GM21423 (cell line): ENCODE measurements around the gene DDX39B.
"Not testable (repeated sequence)": the region's sequence is repeated elsewhere in the genome, so short reads cannot be mapped to it uniquely, and the experiment has no call there.

Source experiments
- ATAC-seq: cut with Tn5 transposase; IDR thresholded peaks from one replicate; pipeline ENCODE4 v1.9.1; 2021; ENCODE audit warnings: mild to moderate bottlenecking, moderate library complexity; ENCODE audit not compliant: unreplicated experiment

Gene DDX39B

DNA sequence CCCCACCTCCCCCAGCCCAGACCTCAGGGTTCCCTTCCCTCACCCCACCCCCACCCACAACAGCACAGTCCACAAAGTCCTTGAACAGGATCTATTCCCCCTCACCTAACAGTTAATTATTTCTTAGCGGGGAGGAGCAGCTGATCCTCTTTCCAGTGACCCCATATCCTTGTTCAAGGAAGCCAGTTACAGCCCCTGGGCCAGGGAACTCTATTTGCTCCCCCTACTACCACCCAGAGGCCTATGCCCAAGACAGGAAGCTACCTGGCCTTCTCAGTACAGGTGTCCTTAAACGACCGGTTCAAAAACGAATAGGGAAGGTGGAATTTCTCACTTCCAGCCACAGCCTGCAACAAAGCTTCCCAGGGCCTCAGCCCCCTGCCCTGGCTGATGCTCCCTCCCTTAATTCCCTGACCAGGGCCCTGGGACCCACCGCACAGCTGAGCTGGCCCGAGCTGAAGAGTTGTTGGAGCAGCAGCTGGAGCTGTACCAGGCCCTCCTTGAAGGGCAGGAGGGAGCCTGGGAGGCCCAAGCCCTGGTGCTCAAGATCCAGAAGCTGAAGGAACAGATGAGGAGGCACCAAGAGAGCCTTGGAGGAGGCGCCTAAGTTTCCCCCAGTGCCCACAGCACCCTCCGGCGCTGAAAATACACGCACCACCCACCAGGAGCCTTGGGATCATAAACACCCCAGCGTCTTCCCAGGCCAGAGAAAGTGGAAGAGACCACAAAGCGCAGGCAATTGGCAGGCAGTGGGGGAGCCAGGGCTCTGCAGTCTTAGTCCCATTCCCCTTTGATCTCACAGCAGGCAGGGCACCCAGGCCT, 12.3 kb downstream of the DDX39B start:
- ATAC-seq: no peak

DNA sequence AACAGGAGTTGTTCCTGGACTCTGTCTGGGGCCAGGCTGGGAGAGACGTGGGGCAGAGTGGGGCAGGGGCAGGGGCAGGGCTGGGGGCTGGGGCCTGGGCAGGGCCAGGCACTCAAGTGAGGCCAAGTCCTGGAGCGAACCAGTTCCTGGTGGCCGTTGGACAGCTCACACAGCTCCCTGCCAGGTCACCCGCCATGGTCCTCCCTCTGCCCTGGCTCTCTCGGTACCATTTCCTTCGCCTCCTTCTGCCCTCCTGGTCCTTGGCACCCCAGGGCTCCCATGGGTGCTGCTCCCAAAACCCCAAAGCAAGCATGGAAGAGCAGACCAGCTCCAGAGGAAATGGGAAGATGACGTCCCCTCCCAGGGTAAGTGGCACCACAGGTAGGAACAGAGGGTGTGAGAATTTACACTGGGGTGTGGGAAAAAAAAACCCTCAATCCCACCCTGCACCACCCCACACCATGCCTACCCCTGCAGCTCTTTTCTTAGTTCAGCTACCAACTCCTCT, 12.9 kb downstream of the DDX39B start, which contains the start of gene MCCD1:
TSS of gene MCCD1 (plus strand) at position 142 of the 508 bp plus-strand sequence. CDS start at position 195, 53 bp downstream.
- no peak for ATAC-seq

DNA sequence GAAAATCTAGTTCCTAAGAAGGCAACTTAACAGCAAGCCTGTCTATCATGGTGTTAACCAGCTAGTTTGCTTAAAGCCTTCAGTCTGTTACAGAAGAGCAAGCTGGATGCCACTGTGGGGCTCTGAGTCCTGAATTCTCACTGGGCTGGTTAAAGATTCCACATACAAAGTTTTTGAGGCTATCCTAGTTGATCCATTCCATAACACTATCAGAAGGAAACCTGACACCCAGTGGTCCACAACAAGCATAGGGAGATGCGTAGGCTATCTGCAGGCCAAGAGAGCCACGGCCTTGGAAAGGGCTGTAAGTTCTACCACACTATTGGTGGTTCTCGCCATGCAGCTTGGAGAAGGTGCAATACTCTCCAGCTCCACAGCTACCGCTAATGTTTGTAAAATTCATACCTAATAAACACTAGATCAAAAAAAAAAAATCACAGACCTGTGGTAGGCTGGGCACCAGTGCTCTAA, 13.5 kb downstream of the DDX39B start:
- ATAC-seq: no peak

DNA sequence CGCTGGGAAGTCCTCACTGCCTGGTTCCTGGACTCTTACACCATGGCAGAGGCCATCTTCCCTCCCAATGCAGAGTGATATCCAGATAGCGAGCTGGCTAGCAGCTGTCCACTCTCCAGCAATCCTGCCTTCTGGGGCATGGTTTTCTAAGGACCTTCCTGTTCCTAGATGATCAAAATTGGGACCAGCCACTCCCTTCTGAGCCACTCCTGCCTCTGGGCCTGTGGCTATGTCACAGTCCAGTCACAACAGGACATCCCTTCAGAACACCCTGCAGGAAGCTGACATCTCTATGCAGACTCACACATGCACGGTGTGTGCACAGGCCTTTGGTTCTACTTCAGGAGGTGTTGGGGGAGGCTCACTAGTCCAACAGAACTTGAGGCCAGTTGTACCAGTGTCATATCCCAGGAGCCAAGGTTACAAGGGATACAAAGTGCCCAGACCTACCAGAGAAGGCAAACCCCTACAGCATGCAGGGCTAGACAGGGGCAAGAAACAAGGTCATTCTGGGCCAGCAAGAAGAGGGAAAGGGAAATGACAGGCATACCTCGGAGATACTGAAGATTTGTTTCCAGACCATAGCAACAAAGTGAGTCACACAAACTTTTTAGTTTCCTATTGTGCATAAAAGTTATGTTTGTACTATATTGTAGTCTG, 15.7 kb downstream of the DDX39B start:
- ATAC-seq: no peak

DNA sequence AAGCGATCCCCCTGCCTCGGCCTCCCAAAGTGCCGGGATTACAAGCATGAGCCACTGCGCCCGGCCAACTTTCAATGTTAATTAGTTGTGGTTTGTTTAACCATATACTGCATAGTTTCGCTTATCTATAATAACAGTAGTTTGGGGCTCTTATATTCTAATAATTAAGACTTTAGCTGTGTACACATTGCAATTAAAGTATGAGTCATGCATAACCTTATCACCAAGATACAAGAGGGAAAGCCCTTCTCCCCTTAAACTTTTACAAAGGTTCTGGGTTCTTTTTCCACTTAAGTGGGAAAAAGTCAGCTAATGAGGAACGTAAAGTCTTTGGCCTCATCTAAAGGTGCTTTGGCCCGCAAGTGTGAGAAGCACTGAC, 16.3 kb downstream of the DDX39B start:
- ATAC-seq: no peak

DNA sequence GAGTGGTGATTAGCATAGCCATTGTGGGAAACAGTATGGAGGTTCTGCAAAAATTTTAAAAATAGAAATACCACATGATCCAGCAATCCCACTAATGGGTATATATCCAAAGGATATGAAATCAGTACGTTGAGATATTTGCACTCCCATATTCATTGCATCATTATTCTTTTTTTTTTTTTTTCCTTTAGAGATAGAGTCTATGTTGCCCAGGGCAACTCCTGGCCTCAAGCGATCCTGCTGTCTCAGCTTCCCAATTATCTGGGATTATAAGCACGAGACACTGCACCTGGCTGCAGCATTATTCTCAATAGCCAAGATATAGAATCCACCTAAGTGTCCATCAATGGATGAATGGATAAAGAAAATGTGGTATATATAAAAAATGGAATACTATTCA, 20.0 kb downstream of the DDX39B start:
- ATAC-seq: no peak

DNA sequence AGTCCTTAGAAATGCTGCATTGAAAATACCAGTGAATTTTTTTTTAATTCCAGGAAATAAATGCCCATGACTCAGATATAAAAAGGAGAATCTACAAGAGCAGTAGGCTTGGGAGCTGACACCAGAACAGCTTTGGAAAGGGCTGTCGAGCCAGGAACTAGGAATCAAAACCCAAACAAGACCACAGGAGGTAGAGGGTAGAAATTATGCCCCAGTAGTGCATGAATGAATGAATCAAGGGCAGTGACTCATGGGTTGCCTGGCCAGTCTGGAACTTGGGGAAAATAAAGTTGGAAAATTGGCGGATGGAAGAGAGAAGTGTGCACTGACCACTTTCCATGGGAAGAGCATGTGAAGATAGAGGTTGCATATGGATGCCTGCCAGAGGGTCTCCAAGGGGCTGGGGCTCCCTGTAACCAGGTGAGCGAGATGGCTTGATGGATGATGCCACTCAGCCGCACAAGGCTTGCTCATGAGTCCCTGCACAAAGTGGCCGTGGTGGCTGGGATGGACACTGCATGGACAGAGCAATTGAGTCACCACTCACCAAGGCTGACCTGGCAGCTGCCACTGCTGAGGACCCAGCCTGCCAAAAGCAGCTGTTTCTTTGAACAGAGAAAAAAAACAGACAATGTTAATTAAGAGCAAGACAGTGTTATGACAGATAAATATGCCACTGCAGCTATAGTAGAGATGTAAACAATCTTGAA, 28.2 kb downstream of the DDX39B start:
- no peak for ATAC-seq

DNA sequence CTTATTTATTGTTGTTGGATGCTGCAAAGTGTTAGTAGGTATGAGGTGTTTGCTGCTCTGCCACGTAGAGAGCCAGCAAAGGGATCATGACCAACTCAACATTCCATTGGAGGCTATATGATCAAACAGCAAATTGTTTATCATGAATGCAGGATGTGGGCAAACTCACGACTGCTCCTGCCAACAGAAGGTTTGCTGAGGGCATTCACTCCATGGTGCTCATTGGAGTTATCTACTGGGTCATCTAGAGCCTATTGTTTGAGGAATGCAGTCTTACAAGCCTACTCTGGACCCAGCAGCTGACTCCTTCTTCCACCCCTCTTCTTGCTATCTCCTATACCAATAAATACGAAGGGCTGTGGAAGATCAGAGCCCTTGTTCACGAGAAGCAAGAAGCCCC, 31.8 kb downstream of the DDX39B start:
- ATAC-seq: no peak

DNA sequence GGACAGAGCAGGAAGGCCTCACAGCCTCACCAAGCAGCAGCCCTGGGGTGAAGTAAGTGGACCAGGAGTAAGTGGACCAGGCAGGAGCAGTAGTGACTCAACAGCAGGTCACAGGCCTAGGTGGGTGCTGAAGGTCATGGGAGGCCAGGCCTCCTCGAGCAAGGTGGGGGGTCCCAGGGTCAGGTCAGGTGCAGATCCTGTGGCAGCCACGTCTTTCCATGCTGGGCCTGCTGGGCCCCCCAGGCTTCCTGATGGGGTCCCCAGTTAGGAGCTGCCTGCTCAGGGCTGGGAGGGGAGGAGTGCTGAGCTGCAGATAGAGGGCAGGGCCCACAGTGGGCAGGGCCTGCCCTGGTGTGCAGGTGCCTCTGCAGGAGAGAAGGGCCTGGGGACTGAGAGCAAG, 32.8 kb downstream of the DDX39B start:
- ATAC-seq: not testable (repeated sequence)

DNA sequence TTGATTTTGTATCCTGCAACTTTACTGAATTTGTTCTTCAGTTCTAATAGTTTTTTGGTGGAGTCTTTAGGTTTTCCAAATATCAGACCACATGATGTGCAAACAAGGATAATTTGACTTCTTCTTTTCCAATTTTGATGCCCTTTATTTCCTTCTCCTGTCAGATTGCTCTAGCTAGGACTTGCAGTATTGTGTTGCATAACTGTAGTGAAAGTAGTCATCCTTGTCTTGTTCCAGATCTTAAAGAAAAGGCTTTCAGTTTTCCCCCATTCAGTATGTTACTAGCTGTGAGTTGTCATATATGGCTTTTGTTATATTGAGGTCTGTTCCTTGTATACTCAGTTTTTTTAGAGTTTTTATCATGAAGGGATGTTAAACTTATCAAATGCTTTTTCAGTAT, 39.2 kb downstream of the DDX39B start:
- ATAC-seq: no peak

DNA sequence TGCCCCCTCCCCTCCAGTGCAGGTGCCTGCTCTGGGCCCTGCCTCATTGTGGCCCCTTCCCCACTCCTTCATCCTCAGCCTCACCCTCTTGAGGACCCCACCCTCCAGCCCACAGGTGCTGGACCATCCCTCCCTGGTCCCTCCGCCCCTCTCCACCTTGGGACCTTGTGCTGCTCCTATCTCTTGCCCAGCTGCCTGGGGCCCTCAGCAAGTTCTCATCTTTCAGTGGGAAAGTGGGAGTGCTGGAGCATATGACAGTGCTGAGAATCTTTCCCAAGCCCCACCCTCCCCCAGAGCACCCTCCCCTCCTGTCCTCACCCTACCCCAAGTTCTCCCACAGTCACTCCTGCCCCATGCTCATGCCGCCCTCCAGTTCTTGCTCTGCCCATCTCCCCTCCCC, 42.2 kb downstream of the DDX39B start:
- ATAC-seq: not testable (repeated sequence)

DNA sequence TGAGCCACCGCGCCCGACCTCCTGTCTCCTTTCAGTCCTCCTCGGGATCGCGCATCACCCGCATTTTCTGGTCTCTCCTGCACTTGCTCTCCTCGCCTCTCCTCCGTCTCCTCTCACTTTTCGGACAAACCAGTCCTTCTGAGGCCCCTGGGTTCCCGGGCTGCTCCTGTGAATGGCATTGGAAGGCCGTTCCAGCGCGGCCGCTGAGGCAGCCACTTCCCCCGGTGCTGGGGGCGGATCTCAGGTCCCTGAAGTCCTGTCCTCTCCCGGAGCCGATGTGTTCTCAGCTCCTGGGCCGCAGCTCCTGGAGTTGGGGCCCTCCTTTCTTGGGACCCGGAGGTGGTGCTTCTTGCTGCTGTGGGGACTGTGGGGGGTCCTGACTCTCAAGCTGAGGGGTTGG, 43.1 kb downstream of the DDX39B start:
- ATAC-seq: no peak

DNA sequence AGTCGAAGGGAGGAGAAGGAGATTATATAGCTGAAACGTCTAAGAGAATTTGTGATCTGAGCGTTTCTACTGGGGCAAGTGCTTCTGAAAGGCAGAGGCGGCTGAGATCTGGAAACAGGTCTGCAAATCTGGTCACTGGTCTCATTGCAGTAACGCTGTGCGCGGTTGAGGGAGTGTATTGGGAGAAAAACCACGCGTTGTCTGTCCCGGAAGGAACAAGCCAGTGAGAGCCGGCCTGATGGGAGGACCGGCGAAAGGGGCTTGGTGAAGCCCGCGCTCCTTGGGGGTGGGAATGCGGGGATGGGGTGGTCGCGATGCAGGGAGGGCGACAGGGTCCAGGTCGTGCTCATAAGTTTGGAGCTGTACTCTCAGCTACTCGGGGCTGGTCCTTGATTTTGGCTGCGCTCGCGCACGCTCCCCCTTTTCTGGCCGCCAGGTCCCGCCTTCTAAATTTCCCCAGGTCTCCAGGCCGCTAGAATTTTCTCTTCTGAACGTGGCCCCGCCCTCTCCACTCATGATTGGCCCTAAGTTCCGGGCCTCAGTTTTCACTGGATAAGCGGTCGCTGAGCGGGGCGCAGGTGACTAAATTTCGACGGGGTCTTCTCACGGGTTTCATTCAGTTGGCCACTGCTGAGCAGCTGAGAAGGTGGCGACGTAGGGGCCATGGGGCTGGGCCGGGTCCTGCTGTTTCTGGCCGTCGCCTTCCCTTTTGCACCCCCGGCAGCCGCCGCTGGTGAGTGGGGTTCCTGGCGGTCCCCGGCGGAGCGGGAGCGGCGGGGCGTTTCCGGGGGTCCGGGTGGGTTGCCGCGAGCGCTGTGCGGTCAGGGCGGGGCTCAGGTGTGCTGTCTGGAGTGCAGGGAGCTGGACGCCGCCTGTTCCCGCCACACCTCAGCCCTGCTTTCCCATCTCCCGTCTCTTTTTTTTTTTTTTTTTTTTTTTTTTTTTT, 44.0 kb downstream of the DDX39B start, which contains the start of gene MICB:
TSS of gene MICB (plus strand) at position 615 of the 946 bp plus-strand sequence. CDS start at position 664, 49 bp downstream.
- peak; percentile 52 for ATAC-seq

DNA sequence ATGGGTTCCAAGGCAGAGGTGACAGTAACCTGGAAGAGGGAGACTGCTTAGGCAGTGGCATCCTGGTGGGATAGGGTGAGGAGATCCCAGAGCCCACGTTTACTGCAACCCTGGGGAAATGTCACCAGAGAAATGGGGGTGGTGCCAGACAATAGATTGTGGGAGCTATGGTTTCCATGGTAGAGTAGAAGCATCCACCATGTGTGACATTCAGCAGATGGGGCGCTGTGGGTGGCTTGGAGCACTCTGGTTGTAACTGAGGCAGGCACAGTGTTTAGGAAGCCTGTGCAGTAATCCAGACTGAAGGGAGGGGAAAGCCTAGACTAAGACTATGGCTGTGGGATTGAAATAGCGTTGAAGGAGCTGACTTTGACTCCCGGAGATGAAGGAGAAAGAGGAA, 45.0 kb downstream of the DDX39B start:
- not testable (repeated sequence) for ATAC-seq

DNA sequence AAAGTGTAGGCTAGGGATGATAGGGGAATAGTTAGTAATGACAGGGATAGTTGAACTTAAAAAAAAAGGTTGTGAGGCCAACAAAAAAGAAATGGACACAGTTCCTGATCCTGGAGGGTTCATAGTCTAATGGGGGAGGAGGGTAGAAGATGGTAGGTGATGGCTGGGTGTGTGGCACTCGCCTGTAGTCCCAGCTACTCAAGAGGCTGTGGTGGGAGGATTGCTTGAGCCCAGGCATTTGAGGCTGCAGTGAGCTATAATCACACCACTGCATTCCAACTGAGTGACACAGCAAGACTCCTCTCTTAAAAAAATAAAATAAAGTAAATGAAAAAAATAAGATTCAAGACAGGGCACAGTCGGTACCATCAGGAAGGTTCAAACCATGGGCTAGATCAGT, 46.2 kb downstream of the DDX39B start:
- ATAC-seq: no peak

DNA sequence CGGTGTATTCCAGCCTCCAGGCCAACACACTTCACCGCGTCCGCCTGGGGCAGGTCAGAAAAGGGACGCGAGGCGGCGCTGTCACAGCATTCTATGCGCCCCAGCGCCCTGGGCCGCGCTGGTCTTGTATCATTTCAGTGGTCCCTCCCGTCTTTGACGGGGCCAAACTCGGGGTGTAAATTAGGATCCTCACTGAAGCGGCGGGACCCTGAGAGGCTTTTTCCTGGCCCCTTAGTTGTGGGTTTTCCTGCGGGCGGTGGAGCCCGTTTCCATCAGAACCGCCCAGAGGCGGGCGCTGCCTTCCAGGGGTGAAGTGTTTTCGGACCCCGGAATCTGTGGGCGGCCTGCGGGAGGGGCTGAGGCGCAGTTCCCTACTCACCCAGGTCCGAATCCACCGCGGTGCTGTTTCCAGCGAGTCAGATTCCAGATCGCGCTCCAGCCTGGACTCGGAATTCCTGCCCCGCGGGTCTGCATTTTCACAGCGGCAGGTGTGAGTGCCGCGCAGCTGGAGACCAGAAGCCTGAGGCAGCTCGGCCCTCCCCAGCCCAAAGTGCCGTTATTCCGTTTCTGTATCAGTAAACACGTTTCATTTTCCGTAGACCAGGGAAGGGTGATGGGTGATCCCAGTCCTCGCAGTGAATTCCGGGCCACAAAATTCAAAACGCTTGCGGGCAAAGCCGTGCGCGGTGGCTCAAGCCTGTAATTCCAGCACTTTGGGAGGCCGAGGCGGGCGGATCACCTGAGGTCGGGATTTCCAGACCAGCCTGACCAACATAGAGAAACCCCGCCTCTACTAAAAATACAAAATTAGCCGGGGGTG, 47.7 kb downstream of the DDX39B start:
- no peak for ATAC-seq

DNA sequence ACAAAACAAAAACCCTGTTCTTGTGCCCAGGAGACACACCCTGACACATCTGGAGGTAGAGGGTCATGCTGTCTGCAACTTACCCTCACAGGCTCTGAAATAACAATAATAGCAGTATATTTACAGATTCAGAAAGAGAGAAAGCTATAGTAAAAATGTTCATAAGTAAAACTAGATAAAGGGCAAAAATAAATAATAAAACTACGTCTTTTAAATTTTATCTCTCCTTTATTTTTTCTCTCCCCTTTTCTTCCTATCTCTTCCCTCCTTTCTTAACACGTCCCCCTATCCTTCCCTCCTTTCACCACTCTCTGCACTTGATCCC, 48.3 kb downstream of the DDX39B start:
- not testable (repeated sequence) for ATAC-seq

DNA sequence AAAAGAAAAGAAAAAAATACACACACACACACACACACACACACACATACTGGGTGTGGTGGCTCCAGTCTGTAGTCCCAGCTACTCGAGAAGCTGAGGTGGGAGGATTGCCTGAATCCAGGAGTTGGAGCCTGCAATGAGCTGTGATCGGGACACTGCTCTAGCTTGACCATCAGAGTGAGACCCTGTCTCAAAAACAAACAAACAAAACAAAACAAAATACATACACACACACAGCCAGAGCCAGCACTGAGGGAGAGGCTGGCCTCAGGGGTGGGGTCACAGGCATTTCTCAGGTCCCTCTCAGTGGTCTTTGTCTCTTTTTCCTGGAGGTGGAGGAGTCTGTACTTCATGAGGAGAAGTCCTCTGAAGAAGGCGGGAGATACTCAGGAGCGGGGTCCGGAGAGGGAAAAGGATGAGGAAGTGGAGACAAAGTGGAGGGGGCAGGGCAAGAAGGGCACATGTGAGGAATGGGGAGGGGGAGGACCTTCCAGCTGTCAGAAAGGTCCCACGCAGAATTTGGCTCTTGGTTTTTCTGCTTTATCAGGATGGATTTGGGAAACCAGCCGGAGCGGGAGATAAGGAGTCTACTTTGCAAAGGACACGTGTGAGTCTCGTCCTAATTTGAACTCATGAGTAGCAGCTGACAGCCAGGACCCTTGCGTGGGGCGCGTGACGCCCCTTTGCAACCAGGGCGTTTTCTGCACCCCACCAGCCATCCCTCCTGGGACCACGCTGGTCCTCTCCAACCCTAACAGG, 51.5 kb downstream of the DDX39B start:
- no peak for ATAC-seq

DNA sequence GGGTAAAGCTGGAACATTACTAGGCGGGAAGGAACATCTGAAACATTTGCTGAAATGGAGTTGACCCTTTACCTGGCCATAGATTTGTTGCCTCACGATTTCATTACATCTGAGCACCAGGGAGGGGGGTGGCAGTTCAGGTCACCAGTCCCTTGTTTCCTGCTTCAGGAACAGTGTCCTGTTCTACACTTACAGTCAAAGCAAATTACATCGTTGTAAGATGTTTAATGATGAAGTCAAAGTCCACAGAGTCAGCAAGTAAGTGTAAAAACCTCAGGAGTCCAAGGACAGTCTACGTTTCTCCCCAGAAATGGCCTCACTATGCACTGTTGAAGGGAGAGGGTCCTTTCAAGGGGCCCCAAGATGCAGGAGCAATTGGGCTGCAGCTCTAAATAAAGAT, 52.7 kb downstream of the DDX39B start:
- ATAC-seq: no peak
